G401.6 (cell line): ENCODE data around the gene PTPN1.
"Not testable (repeated sequence)": the region's sequence is repeated elsewhere in the genome, so short reads cannot be mapped to it uniquely, and the experiment has no call there.

Experiments
- FAIRE-seq: peaks from 2 replicates; lab custom pipeline; 2012; peaks lifted over from hg19 to GRCh38; lab: Jason Lieb, UNC

The PTPN1 gene

DNA sequence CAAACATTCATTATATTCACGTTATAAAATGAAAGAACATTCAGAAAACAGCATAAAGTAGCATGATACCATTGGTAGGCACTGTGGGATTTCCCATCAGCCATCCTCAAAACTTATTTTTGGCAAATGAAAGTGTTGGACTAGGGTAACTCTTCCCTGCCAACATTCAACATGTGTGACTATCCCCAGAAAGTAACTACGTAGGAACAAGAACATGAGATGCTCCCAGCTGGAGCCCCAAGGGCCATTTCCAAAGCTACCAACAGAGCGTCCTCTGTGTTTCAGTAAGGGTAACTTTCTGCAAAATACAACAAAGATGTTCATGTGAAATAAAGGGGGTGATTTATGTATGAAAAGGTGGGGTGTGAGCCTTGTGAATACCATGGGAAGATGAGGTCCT, 28.4 kb upstream of the PTPN1 start:
- no peak for FAIRE-seq

- FAIRE-seq: no peak
Observed at GRCh38 chr20:50482396-50482981, 27.7 kb upstream of the PTPN1 start.

- no peak for FAIRE-seq
Observed at GRCh38 chr20:50484271-50484976, 25.8 kb upstream of the PTPN1 start.

DNA sequence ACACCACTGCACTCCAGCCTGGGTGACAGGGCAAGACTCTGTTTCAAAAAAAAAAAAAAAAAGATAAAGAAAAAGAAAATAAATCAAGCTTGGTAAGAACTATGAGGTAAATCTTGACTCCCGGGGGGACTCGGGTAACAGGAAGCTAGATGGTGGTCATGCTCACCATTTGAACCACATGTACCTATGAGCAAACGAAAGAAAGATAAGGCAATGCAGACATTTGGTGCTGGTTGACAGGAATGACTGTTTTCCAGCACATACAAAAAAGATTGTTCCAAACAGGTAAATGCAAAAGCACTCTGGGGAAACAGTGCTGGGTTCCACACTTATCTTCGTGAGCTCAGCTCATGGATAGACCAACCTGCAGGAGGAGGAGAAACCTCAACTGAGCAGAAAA, 22.8 kb upstream of the PTPN1 start:
- FAIRE-seq: no peak

DNA sequence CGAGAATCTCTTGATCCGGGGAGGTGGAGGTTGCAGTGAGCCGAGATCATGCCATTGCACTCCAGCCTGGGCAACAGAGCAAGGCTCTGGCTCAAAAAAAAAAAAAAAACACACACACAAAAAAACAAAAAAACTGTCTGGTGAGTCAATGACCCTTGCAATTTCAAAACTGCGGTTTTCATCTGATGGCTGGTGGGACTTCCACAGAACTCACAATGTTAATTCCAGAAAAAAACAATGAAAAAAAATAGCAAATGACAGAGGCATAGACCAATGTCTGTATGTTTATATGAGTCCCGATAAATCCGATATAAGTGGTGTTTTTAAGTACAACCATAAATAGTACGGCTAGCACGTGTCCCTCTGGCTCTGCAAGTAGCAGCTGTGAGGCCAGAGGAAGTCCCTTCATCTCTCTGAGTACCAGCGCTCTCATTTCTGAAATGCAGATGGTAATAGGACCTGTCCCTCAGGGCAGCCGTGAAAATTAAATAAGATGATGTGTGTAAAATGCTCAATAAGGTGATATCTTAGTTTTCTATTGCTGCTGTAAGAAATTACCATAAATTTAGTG, 21.9 kb upstream of the PTPN1 start:
- no peak for FAIRE-seq

- FAIRE-seq: no peak
Observed at GRCh38 chr20:50491168-50491567, 19.0 kb upstream of the PTPN1 start.

GRCh38 chr20:50491926-50492634, 18.1 kb upstream of the PTPN1 start:
- no peak for FAIRE-seq

GRCh38 chr20:50493881-50494253, 16.3 kb upstream of the PTPN1 start:
- FAIRE-seq: no peak

DNA sequence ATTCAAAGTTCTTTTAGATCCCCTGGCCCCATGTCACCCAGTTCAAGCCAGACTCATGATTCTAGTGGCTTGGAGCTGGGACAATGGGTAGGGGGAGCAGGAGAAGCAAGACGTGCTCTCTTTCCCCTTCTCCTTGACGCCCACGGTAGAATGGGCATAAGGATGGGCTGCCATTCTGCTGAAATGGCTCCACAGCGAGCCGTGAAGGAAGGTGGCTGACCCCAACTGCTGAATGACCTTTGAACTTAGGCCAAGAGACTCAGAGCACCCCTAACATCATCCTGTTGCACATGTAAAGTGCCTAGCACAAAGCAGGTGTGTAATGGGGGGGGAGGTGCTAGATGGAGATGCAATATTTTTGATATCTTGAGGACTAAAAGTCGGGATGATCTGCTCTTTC, 15.8 kb upstream of the PTPN1 start:
- no peak for FAIRE-seq

DNA sequence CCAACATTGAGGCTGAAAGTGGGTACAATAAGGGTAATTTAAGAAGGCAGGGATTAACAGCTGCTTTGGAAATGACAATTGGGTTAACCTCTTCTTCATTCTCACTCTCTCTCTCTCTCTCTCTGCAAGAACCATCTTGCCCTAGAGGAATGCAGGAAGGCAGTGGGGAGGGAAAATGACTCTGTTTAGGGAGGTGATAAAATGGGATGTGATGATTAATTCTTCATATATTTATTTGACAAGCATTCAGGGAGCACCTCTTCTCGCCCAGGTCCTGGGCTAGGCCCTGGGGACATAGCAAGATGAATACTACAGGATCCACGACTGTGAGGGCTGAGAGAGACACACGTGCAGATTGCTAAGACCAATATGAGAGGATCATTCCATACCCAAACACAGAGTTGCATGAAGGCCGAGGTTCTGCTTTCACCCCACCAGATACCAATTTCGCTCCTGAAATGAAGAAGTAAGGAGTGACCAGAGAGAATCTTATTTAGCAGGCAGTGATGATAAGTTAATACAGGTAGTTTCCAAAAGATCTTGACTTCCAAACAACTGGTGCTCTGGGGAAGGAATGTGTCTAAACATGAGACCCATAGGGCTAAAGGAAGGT, 13.3 kb upstream of the PTPN1 start:
- no peak for FAIRE-seq

GRCh38 chr20:50498071-50498776, 12.0 kb upstream of the PTPN1 start:
- no peak for FAIRE-seq

DNA sequence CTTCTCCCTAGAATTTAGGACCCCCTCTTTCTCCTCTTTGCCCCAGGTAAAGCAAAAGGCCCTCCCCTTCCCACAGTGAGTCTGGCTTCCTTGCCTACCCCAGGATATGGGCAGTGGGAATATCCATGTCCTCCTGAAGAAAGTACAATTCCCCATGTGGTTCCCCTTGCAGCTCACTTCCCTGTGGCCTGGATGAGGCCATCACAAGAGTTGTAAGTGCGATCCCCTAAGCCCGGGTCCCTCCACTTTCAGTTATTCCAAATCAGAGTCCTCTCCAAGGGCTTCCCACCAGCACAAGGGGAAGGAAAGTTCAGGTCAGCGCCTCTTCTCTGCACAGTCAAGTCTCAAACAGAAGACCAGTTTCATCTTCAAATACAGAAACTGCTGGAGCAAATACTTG, 10.2 kb upstream of the PTPN1 start:
- no peak for FAIRE-seq

DNA sequence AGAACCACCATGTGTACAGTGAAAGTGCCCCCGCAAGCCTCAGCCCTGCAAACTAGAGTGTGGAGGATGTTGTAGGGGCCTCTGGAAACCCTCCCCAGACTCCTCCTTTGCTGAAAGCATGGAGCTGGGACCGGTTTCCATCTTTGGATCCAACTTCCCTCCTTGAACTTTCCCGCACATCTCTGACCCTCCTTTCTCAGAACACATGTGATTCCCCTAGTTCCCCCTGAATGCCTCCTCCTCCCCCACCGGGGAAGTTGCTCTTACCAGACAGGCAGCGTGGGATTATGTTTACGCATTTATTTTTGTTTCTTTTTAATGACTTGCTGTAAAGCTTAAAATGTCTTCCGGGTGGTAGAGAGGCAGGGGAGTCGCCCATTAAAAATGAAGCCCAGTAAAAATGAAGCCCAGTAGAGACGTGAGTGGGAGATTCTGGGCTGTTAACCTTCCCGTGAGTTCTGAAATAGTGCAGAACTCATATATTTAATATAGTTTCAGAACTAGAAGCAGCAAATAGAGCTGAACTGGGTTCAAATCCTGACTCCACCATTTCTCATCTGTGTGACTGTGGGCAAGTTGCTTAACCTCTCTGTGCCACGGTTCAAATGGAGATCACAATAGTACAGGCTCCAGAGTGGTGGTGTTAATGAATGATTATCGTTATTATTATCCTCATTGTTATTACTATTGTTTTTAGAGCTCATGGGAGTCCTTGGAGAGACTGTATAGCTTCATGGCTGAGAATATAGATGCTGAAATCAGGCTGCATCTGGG, 8.0 kb upstream of the PTPN1 start:
- no peak for FAIRE-seq

- no peak for FAIRE-seq
Observed at GRCh38 chr20:50504231-50504823, 5.9 kb upstream of the PTPN1 start.

GRCh38 chr20:50506270-50506579, 4.0 kb upstream of the PTPN1 start:
- FAIRE-seq: no peak

GRCh38 chr20:50507745-50508144, 2.4 kb upstream of the PTPN1 start:
- not testable (repeated sequence) for FAIRE-seq

DNA sequence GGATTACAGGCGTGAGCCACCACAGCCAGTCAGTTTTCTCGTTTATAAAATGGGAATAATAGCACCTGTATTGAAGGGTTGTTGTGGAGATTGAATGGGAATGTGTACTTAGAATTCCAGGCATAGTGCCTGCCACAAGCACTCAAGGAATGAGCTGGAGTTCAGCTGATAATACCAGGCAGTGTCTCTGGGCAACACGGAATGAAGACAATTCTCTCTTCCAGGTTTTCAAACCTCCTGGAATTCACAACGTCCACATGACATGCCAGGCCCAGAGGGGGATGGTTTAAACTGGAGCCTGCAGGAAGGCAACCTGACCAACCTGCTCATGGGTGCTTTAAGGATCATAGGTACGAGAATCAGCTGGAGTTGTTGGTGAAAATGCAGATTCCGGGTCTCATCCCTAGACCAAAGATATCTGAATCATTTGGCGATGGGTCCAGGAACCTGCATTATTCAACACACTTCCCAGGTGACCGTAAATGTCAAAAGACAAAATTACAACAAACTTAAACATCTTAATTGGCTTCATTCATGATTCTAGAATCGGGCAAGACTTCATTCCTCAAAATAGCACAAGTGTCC, 1.9 kb upstream of the PTPN1 start:
- FAIRE-seq: no peak

DNA sequence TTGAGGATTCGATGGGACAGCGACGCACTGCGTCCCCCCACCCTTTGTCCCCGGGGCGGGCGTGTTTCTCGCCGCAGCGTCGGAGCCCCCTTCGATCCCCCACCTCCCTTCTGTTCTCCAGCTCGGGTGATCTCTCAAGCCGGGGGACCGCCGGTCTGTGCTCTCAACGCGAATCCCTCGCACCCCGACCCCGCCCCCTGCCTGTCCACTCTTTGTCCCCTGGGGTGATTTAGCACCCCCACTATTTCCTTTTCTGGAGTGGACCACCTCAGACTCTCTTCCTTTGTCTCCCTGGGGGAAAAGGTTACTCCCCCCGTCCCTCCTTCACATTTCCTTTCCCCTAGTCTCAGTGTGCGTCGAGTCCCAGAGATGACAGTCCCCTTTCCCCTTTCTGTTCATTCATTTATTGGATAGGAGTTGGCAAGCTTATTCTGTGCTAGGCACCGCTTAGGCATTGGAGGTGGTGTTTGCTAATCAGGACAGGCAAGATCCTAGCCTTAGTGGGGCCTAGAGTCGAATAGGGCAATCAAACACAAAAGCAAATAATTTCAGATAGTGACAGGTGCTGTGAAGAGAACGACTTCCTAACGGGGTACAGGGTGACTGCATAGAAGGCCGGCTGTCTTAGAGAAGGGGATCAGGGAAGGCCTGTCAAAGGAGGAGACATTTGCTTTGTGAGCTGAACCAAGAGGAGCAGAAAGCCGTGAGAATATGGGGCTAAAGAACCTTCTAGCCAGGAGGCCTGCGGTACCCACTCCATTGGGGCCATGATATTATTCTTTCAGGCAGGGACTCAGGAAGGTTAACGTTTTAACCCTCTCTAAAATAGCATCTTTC, 741 bp downstream of the PTPN1 start:
- no peak for FAIRE-seq

GRCh38 chr20:50512323-50512722, 2.1 kb downstream of the PTPN1 start:
- no peak for FAIRE-seq
